Panc1 (cell line): Measurements from ENCODE around the gene MEGF11. TPM values are rescaled to one million over a fixed set of nuclear protein-coding genes. Genes with fewer than 3 reads are reported as not detected.

Experiments
- ATAC-seq: fragments of 200-7000 bp; cut with Tn5 transposase; 2 replicates; pipeline ENCODE4 v1.9.1; 2020; ENCODE audit warnings: mild to moderate bottlenecking, moderate library complexity
- BruUV-seq: library from RNA; stranded (reverse); fragments of 400-500 nt; replicated peaks from 2 replicates; lab custom pipeline; 2021; lab: Mats Ljungman, UMichigan
- CTCF ChIA-PET: fragments of 300-600 bp; sonication (Branson Sonifier 250); formaldehyde crosslinking; loops from one replicate; lab custom pipeline; 2022; ENCODE audit warnings: antibody characterized with exemption; lab: Charles Lee
- POLR2A ChIA-PET: fragments of 300-600 bp; sonication (Branson Sonifier 250); formaldehyde crosslinking; loops from one replicate; lab custom pipeline; 2022; ENCODE audit warnings: antibody characterized with exemption; lab: Charles Lee
- DNase-seq: peaks from one replicate; pipeline ENCODE4 v3.0.0-alpha.2; 2010; ENCODE audit warnings: low read depth, low spot score
- H3K27ac ChIP-seq: 2 replicates; pipeline ENCODE4 v1.5.1; 2011; ENCODE audit warnings: mild to moderate bottlenecking, low read length, inconsistent platforms
- H3K27me3 ChIP-seq: fragments of 200-500 bp; sonication (Bioruptor generic); 2 replicates; pipeline ENCODE4 v1.6.0; 2014; ENCODE audit warnings: low read length, inconsistent platforms; ENCODE audit not compliant: control insufficient read depth, insufficient read depth
- H3K36me3 ChIP-seq: fragments of 200-500 bp; sonication (Bioruptor generic); 2 replicates; pipeline ENCODE4 v1.5.1; 2014; ENCODE audit warnings: inconsistent platforms, mild to moderate bottlenecking, low read length, moderate library complexity; ENCODE audit not compliant: control insufficient read depth, insufficient read depth
- H3K4me1 ChIP-seq: 2 replicates; pipeline ENCODE4 v1.5.1; 2011; ENCODE audit warnings: inconsistent platforms, mild to moderate bottlenecking, low read length, moderate library complexity; ENCODE audit not compliant: control insufficient read depth, insufficient read depth
- H3K4me3 ChIP-seq, 2 experiments: 2 replicates each; pipeline ENCODE4 v1.5.1; 2011 to 2012; ENCODE audit warnings: low read depth in 2 of 2, low read length in 2 of 2, mild to moderate bottlenecking in 2 of 2, inconsistent platforms in 1 of 2, moderate library complexity in 1 of 2
- H3K9me3 ChIP-seq: fragments of 200-500 bp; sonication (Bioruptor generic); 2 replicates; pipeline ENCODE4 v1.5.1; 2014; ENCODE audit warnings: low read depth, mild to moderate bottlenecking, inconsistent platforms, low read length, moderate library complexity; ENCODE audit not compliant: control insufficient read depth, insufficient read depth
- CTCF ChIP-seq: fragments of 450-650 bp; IDR thresholded peaks from 2 replicates; pipeline ENCODE4 v1.5.1; 2017; ENCODE audit warnings: mild to moderate bottlenecking
- POLR2AphosphoS5 ChIP-seq: IDR thresholded peaks from 2 replicates; pipeline ENCODE4 v1.6.1; 2012; ENCODE audit warnings: mild to moderate bottlenecking, low read depth, low read length, moderate library complexity
- REST ChIP-seq, 2 experiments: IDR thresholded peaks; 2 replicates each; pipeline ENCODE4 v1.6.1; 2011 to 2012; ENCODE audit warnings: low read depth in 2 of 2, control low read depth in 1 of 2, low read length in 1 of 2, mild to moderate bottlenecking in 1 of 2, moderate library complexity in 1 of 2; ENCODE audit not compliant: insufficient read depth in 1 of 2
- SIN3A ChIP-seq: IDR thresholded peaks from 2 replicates; pipeline ENCODE4 v1.6.1; 2012; ENCODE audit warnings: low read depth, mild to moderate bottlenecking, low read length, moderate library complexity, borderline replicate concordance; ENCODE audit not compliant: insufficient read depth
- TCF7L2 ChIP-seq: IDR thresholded peaks from 2 replicates; pipeline ENCODE4 v1.6.1; 2011; ENCODE audit warnings: mild to moderate bottlenecking, low read depth, low read length, inconsistent platforms
- in situ Hi-C: cut with HindIII; loops from 2 replicates; pipeline ENCODE4 v1.10.0; 2016; ENCODE audit warnings: low sequenced_read_pairs, low pct_unique_long_range_greater_than_20kb
- intact Hi-C: fragments of 100-400 bp; cut with micrococcal nuclease; formaldehyde crosslinking; loops from one replicate; pipeline ENCODE4 v1.10.0; 2022; ENCODE audit not compliant: unreplicated experiment
- total RNA-seq: library from RNA; stranded (reverse); gene quantifications from one replicate; pipeline ENCODE4 v1.2.1, GENCODE V29; 2021; ENCODE audit not compliant: unreplicated experiment

MEGF11 gene
- total RNA-seq, 1 experiment from 2014 or later = 0.95 TPM

GRCh38 chr15:65856821-65857455 lies 396.6 kb downstream of the MEGF11 start:
- no peak for DNase-seq
- no TSS peak for BruUV-seq
- Histone ChIP-seq H3K27ac (no peak overlapping the region), H3K27me3 (no peaks in the 10 kb centered on the region), H3K4me1 (no peaks in the 10 kb centered on the region), H3K9me3 (no peaks in the 10 kb centered on the region), H3K4me3 (no peak overlapping the region), H3K36me3 (no peaks in the 10 kb centered on the region)
- ATAC-seq = peak; percentile 84
- in situ Hi-C loops (no loop called here), intact Hi-C loops (no loop called here)
- TF ChIP-seq REST (IDR thresholded peaks at IDR 0.05; ENCODE audit: insufficient read depth in 1 of 2, low read depth in 2 of 2, low read length in 1 of 2) = no peak
- TF ChIP-seq CTCF = peak; percentile 95
- TF ChIP-seq TCF7L2 = no peak
- TF ChIP-seq SIN3A = no peak
- TF ChIP-seq POLR2AphosphoS5 = no peak
- CTCF ChIA-PET = interaction anchor here (0.7 to 1.2 kb wide), 8 partner anchors 11 to 241 kb away, joined by 3 to 8 read pairs (median 5); no protein-coding TSS in a partner anchor
- POLR2A ChIA-PET = interaction anchor here (0.7 kb wide), 1 partner anchor 12 kb away, joined by 3 read pairs; the partner anchor contains the start of gene RAB11A

GRCh38 chr15:65851981-65852380 lies 401.6 kb downstream of the MEGF11 start:
- in situ Hi-C loops (no loop called here), intact Hi-C loops (no loop called here)
- ChIA-PET POLR2A (interaction anchor here (0.7 kb wide), 1 partner anchor 72 kb away, joined by 6 read pairs; no protein-coding TSS in a partner anchor), CTCF (no interaction called here)
- no peak for ATAC-seq
- no peak for DNase-seq
- H3K27ac ChIP-seq = no peak overlapping the region
- H3K9me3 ChIP-seq = no peaks in the 10 kb centered on the region
- no peaks in the 10 kb centered on the region for H3K4me1 ChIP-seq
- H3K4me3 ChIP-seq = no peak overlapping the region
- BruUV-seq = no TSS peak
- TF ChIP-seq CTCF (no peak), POLR2AphosphoS5 (no peak), REST (IDR thresholded peaks at IDR 0.05; ENCODE audit: insufficient read depth in 1 of 2, low read depth in 2 of 2, low read length in 1 of 2) (no peak), TCF7L2 (no peak), SIN3A (no peak)
- no peaks in the 10 kb centered on the region for H3K36me3 ChIP-seq
- no peaks in the 10 kb centered on the region for H3K27me3 ChIP-seq
